Skeletal muscle satellite cell (primary cell): Measurements from ENCODE around the gene GTF3C5.
"Not testable (repeated sequence)": the region's sequence is repeated elsewhere in the genome, so short reads cannot be mapped to it uniquely, and the experiment has no call there.

Experiments
- H3K27me3 ChIP-seq: 2 replicates; pipeline ENCODE4 v1.7.0; 2013; ENCODE audit warnings: low read length; ENCODE audit not compliant: control insufficient read depth, insufficient read depth
- H3K36me3 ChIP-seq: 2 replicates; pipeline ENCODE4 v1.7.0; 2013; ENCODE audit warnings: mild to moderate bottlenecking, control low read depth, low read length; ENCODE audit not compliant: insufficient read depth
- H3K4me1 ChIP-seq: 2 replicates; pipeline ENCODE4 v1.7.0; 2013; ENCODE audit warnings: low read length; ENCODE audit not compliant: control insufficient read depth, insufficient read depth
- H3K4me2 ChIP-seq: 2 replicates; pipeline ENCODE4 v1.7.0; 2013; ENCODE audit warnings: mild to moderate bottlenecking, low read length
- H3K4me3 ChIP-seq: 2 replicates; pipeline ENCODE4 v1.7.0; 2013; ENCODE audit warnings: low read length
- H3K9ac ChIP-seq: 2 replicates; pipeline ENCODE4 v1.7.0; 2013; ENCODE audit warnings: mild to moderate bottlenecking, low read depth, low read length, moderate library complexity
- H3K9me3 ChIP-seq: replicated peaks from 2 replicates; pipeline ENCODE4 v1.7.0; 2013; ENCODE audit warnings: mild to moderate bottlenecking, control low read depth, low read length

Gene GTF3C5

GRCh38 chr9:133066181-133066983 lies 35.6 kb downstream of the GTF3C5 start:
- Histone ChIP-seq H3K4me2 (no peak overlapping the region), H3K4me1 (no peaks in the 10 kb centered on the region), H3K9ac (no peak overlapping the region), H3K36me3 (no peaks in the 10 kb centered on the region), H3K4me3 (no peak overlapping the region), H3K9me3 (no peaks in the 10 kb centered on the region), H3K27me3 (no peaks in the 10 kb centered on the region)

- Histone ChIP-seq H3K4me1 (no peaks in the 10 kb centered on the region), H3K36me3 (no peaks in the 10 kb centered on the region), H3K27me3 (no peaks in the 10 kb centered on the region), H3K4me3 (no peak overlapping the region), H3K4me2 (no peak overlapping the region), H3K9ac (no peak overlapping the region), H3K9me3 (no peaks in the 10 kb centered on the region)
Measured at GRCh38 chr9:133067006-133067405, 36.2 kb downstream of the GTF3C5 start.

- Histone ChIP-seq H3K36me3 (no peaks in the 10 kb centered on the region), H3K27me3 (no peaks in the 10 kb centered on the region), H3K4me3 (no peak overlapping the region), H3K9me3 (no peaks in the 10 kb centered on the region), H3K9ac (no peak overlapping the region), H3K4me2 (no peak overlapping the region), H3K4me1 (no peaks in the 10 kb centered on the region)
Measured at GRCh38 chr9:133067813-133068212, 37.0 kb downstream of the GTF3C5 start.

GRCh38 chr9:133068431-133068830 lies 37.6 kb downstream of the GTF3C5 start:
- not testable (repeated sequence) for H3K9me3 ChIP-seq, H3K36me3 ChIP-seq, H3K9ac ChIP-seq, H3K4me2 ChIP-seq, H3K4me1 ChIP-seq, H3K4me3 ChIP-seq, H3K27me3 ChIP-seq

- not testable (repeated sequence) for H3K27me3 ChIP-seq, H3K4me3 ChIP-seq, H3K9ac ChIP-seq, H3K9me3 ChIP-seq, H3K4me2 ChIP-seq, H3K36me3 ChIP-seq
- peaks cover 17% of the 10 kb centered on the region for H3K4me1 ChIP-seq
Measured at GRCh38 chr9:133070500-133070961, 39.7 kb downstream of the GTF3C5 start.

GRCh38 chr9:133070985-133071384 lies 40.2 kb downstream of the GTF3C5 start:
- not testable (repeated sequence) for H3K9me3 ChIP-seq, H3K36me3 ChIP-seq, H3K4me3 ChIP-seq, H3K4me2 ChIP-seq, H3K27me3 ChIP-seq, H3K9ac ChIP-seq
- peaks cover 20% of the 10 kb centered on the region for H3K4me1 ChIP-seq

GRCh38 chr9:133071484-133072150 lies 40.8 kb downstream of the GTF3C5 start:
- Histone ChIP-seq H3K4me2 (no peak overlapping the region), H3K4me1 (peaks cover 27% of the 10 kb centered on the region), H3K4me3 (no peak overlapping the region), H3K9me3 (no peaks in the 10 kb centered on the region), H3K27me3 (peaks cover 3% of the 10 kb centered on the region), H3K36me3 (no peaks in the 10 kb centered on the region), H3K9ac (no peak overlapping the region)

GRCh38 chr9:133072210-133072609 lies 41.4 kb downstream of the GTF3C5 start:
- H3K36me3 ChIP-seq, H3K4me3 ChIP-seq, H3K27me3 ChIP-seq, H3K9ac ChIP-seq, H3K9me3 ChIP-seq, H3K4me2 ChIP-seq: not testable (repeated sequence)
- peaks cover 27% of the 10 kb centered on the region for H3K4me1 ChIP-seq

- H3K36me3 ChIP-seq: no peaks in the 10 kb centered on the region
- H3K4me3 ChIP-seq: no peak overlapping the region
- peaks cover 27% of the 10 kb centered on the region for H3K4me1 ChIP-seq
- H3K4me2 ChIP-seq: no peak overlapping the region
- peaks cover 13% of the 10 kb centered on the region for H3K27me3 ChIP-seq
- no peaks in the 10 kb centered on the region for H3K9me3 ChIP-seq
- no peak overlapping the region for H3K9ac ChIP-seq
Measured at GRCh38 chr9:133073086-133074014, 42.6 kb downstream of the GTF3C5 start.

- peaks cover 27% of the 10 kb centered on the region for H3K4me1 ChIP-seq
Measured at GRCh38 chr9:133074111-133074651, 43.4 kb downstream of the GTF3C5 start.

More at GRCh38 chr9:133074111-133074651, 43.4 kb downstream of the GTF3C5 start:
- Histone ChIP-seq H3K4me3 (no peak overlapping the region), H3K27me3 (peaks cover 21% of the 10 kb centered on the region), H3K36me3 (no peaks in the 10 kb centered on the region), H3K9me3 (no peaks in the 10 kb centered on the region), H3K4me2 (no peak overlapping the region), H3K9ac (no peak overlapping the region)
